Mucosa of stomach (tissue), 1 donor: ENCODE data around the gene RHNO1.

Source experiments
- H3K27me3 ChIP-seq: one replicate; pipeline ENCODE4 v1.7.0; 2013; ENCODE audit warnings: mild to moderate bottlenecking, low read length; ENCODE audit not compliant: control insufficient read depth, insufficient read depth
- H3K36me3 ChIP-seq: one replicate; pipeline ENCODE4 v1.7.0; 2013; ENCODE audit warnings: low read length; ENCODE audit not compliant: control insufficient read depth, insufficient read depth
- H3K4me1 ChIP-seq: one replicate; pipeline ENCODE4 v1.7.0; 2013; ENCODE audit warnings: mild to moderate bottlenecking, low read length; ENCODE audit not compliant: control insufficient read depth, insufficient read depth
- H3K4me3 ChIP-seq: one replicate; pipeline ENCODE4 v1.7.0; 2013; ENCODE audit warnings: low read length
- H3K9ac ChIP-seq: one replicate; pipeline ENCODE4 v1.7.0; 2013; ENCODE audit warnings: mild to moderate bottlenecking, low read length, moderate library complexity
- H3K9me3 ChIP-seq: one replicate; pipeline ENCODE4 v1.7.0; 2013; ENCODE audit warnings: mild to moderate bottlenecking, low read length, moderate library complexity; ENCODE audit not compliant: control insufficient read depth
- donor health status: Pancreatic carcinoma.

The RHNO1 gene

GRCh38 chr12:2845280-2845679 lies 31.7 kb upstream of the RHNO1 start:
- peaks cover 8% of the 10 kb centered on the region for H3K4me1 ChIP-seq

GRCh38 chr12:2851931-2852330 lies 25.1 kb upstream of the RHNO1 start:
- Histone ChIP-seq H3K27me3 (no peaks in the 10 kb centered on the region), H3K9ac (no peak overlapping the region), H3K9me3 (no peaks in the 10 kb centered on the region), H3K4me1 (peaks cover 8% of the 10 kb centered on the region), H3K36me3 (no peaks in the 10 kb centered on the region), H3K4me3 (no peak overlapping the region)

More at GRCh38 chr12:2845280-2845679, 31.7 kb upstream of the RHNO1 start:
- H3K9me3 ChIP-seq, result no peaks in the 10 kb centered on the region
- no peak overlapping the region for H3K4me3 ChIP-seq
- no peaks in the 10 kb centered on the region for H3K36me3 ChIP-seq
- no peak overlapping the region for H3K9ac ChIP-seq
- H3K27me3 ChIP-seq, result no peaks in the 10 kb centered on the region

GRCh38 chr12:2853626-2854025 lies 23.4 kb upstream of the RHNO1 start:
- Histone ChIP-seq H3K36me3 (no peaks in the 10 kb centered on the region), H3K4me3 (no peak overlapping the region), H3K4me1 (peaks cover 8% of the 10 kb centered on the region), H3K9ac (no peak overlapping the region), H3K27me3 (no peaks in the 10 kb centered on the region), H3K9me3 (no peaks in the 10 kb centered on the region)

DNA sequence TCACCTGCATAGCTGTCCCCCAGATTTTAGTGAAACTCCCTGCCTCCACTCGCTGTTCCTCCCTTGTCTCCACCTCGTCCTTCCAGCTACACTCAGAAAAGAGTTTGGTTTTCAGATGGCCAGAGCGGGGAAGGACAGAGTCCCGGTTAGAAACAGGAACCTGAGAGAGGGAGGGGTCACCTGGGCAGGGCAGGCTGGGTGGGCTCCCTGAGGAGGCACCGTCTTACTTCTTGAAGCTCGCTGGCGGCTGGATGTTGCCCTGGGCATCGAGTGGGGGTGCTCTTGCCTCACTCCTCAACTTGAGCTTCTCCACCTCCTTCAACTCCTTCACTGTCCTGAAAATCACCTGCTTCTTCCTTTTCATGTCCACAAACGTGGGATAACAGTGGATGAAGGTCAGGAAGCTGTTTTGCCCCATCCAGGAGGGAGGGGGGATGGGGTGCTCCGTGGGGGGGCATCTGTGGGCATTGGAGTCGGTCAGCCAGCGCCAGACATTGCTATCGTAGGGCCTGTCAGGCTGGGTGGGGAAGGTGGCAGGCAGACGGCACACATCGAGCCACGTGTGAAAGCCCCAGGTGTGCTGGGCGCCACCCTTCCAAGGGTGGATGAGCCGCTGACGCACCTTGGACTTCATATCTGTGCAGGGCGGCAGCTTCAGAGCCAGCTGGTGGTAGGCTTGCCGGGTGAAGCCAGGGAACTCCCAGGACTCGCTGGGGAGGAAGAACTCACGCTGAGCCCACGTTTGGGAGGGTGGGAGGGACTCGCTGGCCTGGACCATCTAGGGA lies 22.2 kb upstream of the RHNO1 start:
- Histone ChIP-seq H3K9me3 (no peaks in the 10 kb centered on the region), H3K27me3 (no peaks in the 10 kb centered on the region), H3K4me1 (no peaks in the 10 kb centered on the region), H3K36me3 (no peaks in the 10 kb centered on the region), H3K4me3 (no peak overlapping the region), H3K9ac (no peak overlapping the region)

GRCh38 chr12:2855546-2855945 lies 21.5 kb upstream of the RHNO1 start:
- Histone ChIP-seq H3K4me3 (no peak overlapping the region), H3K4me1 (no peaks in the 10 kb centered on the region), H3K36me3 (no peaks in the 10 kb centered on the region), H3K27me3 (no peaks in the 10 kb centered on the region), H3K9me3 (no peaks in the 10 kb centered on the region), H3K9ac (no peak overlapping the region)

DNA sequence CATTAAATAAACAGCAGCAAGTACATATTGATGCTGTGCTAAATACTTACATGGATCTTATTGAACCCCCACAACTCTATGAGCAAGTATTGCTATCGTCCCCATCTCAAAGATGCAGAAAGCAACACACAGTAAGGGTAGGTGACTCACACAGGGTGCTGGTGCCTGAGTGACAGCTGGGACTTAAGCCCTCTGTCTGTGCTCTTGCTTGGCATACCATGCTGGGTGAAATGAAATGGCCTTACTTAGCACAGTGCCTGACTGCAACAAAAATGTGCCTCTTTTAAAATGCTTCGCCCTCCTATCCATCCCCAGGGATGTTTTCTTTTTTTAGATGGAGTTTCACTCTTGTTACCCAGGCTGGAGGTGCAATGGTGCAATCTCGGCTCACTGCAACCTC lies 21.0 kb upstream of the RHNO1 start:
- H3K36me3 ChIP-seq, result no peaks in the 10 kb centered on the region
- H3K4me3 ChIP-seq, result no peak overlapping the region
- no peaks in the 10 kb centered on the region for H3K27me3 ChIP-seq

GRCh38 chr12:2857021-2857431 lies 20.0 kb upstream of the RHNO1 start, which contains the start of gene TEX52:
Gene TEX52, minus strand, starts transcription at chr12:2857039. Its CDS starts 13 bp downstream, at chr12:2857026.
- no peaks in the 10 kb centered on the region for H3K9me3 ChIP-seq
- H3K4me3 ChIP-seq, result no peak within 1 kb of the TSS
- no peaks in the 10 kb centered on the region for H3K36me3 ChIP-seq
- H3K4me1 ChIP-seq, result no peaks in the 10 kb centered on the region
- no peaks in the 10 kb centered on the region for H3K27me3 ChIP-seq
- H3K9ac ChIP-seq, result no peak within 1 kb of the TSS

More for the DNA sequence above, 21.0 kb upstream of the RHNO1 start:
- no peaks in the 10 kb centered on the region for H3K9me3 ChIP-seq
- H3K9ac ChIP-seq, result no peak overlapping the region
- H3K4me1 ChIP-seq, result no peaks in the 10 kb centered on the region

DNA sequence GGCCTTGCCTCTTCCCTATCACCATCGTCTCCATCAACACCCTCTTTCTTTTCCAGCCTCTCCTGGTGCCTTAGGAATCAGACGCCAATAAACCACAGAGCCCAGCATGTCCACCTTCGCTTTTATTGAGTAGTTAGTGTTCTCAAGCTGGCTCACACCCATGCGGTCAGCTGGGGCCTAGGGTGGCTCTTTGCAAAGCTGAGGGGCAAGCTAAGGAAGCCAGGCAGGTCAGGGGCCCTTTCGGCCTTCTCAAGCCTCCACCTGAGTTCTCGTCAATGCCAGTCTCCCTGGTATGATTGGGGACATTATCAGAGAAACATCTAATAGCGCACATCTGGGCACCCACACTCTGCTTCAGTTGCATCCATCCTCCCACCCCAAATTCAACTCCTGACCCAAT lies 19.4 kb upstream of the RHNO1 start:
- H3K27me3 ChIP-seq, result no peaks in the 10 kb centered on the region
- no peaks in the 10 kb centered on the region for H3K4me1 ChIP-seq
- H3K36me3 ChIP-seq, result no peaks in the 10 kb centered on the region
- H3K9me3 ChIP-seq, result no peaks in the 10 kb centered on the region
- no peak overlapping the region for H3K4me3 ChIP-seq
- no peak overlapping the region for H3K9ac ChIP-seq

- Histone ChIP-seq H3K9me3 (no peaks in the 10 kb centered on the region), H3K4me3 (no peak overlapping the region), H3K27me3 (no peaks in the 10 kb centered on the region), H3K36me3 (no peaks in the 10 kb centered on the region), H3K9ac (no peak overlapping the region), H3K4me1 (no peaks in the 10 kb centered on the region)
Observed at GRCh38 chr12:2858334-2858733, 18.7 kb upstream of the RHNO1 start.

DNA sequence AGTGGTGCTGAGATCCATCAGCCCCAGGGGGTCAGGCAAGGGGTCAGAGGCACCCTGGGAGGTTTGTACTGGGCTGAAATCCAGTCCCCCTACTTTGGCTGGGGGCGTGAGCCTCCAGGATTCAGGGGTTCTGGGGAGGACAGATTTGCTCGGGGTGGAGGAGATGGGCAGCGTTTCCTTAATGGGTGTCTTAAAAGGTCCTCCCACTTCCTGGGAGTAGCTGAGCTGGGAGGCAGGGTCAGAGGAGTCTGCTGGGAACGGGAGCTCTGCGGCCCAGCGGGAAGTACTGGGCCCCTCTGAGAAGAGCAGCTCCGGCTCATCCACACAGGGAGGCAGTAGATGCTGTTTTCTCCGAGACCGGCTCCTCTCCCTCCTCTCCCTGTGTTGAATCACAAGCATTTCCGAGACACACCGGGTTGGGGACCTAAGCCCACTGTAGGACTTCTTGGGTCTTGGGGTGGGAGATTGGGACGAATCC lies 18.0 kb upstream of the RHNO1 start:
- H3K4me3 ChIP-seq, result no peak overlapping the region
- no peaks in the 10 kb centered on the region for H3K4me1 ChIP-seq
- no peaks in the 10 kb centered on the region for H3K36me3 ChIP-seq
- no peaks in the 10 kb centered on the region for H3K9me3 ChIP-seq
- no peak overlapping the region for H3K9ac ChIP-seq
- H3K27me3 ChIP-seq, result no peaks in the 10 kb centered on the region

DNA sequence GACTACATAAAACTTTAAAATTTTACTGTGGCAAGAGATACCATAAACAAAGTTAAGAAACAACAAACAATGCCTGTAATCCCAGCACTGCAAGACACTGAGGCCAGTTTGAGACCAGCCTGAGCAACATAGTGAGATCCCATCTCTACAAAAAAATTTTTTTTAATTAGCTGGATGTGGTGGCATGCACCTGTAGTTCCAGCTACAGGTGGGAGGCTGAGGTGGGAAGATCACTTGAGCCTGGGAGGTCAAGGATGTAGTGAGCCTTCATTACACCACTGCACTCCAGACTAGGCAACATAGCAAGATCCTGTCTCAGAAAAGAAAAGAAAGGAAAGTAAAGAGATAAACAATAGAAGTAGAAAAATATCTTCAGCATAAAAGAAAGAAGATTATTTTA lies 16.9 kb upstream of the RHNO1 start:
- Histone ChIP-seq H3K9me3 (no peaks in the 10 kb centered on the region), H3K27me3 (no peaks in the 10 kb centered on the region)

GRCh38 chr12:2862876-2863275 lies 14.1 kb upstream of the RHNO1 start:
- Histone ChIP-seq H3K27me3 (no peaks in the 10 kb centered on the region), H3K4me1 (no peaks in the 10 kb centered on the region), H3K9ac (no peak overlapping the region), H3K9me3 (no peaks in the 10 kb centered on the region), H3K4me3 (no peak overlapping the region), H3K36me3 (no peaks in the 10 kb centered on the region)

More for the DNA sequence above, 16.9 kb upstream of the RHNO1 start:
- no peaks in the 10 kb centered on the region for H3K36me3 ChIP-seq
- no peak overlapping the region for H3K9ac ChIP-seq
- no peak overlapping the region for H3K4me3 ChIP-seq
- H3K4me1 ChIP-seq, result no peaks in the 10 kb centered on the region
